Measurements from ENCODE around the gene HTR2C.

DNA sequence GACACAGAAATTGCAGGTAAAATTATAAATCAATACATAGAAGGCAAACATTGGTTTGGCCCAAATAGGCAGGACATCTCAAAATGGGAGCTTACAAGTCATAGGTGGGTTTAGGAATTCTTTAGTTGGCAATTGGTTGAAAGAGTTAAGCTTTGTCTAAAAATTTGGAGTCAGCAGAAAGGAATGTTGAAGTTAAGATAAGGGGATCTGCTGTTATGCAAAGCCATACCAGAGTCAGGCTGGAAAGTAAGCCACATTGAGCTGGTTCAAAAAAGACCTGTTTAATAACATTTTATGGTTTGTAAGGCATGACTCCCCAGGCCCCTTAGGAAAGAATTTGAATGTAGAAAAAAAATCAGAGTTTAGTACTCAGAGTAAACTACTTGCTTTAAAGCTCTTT, 341.0 kb downstream of the HTR2C start:
- TF ChIP-seq YY1 (IDR thresholded peaks at IDR 0.05; ENCODE audit: insufficient read depth, insufficient read length) = no peak
- TF ChIP-seq SUZ12 (IDR thresholded peaks at IDR 0.05; ENCODE audit: extremely low read depth, insufficient read depth, insufficient read length) = no peak
- TF ChIP-seq ZNF274 (IDR thresholded peaks at IDR 0.05; ENCODE audit: low read depth, low read length) = no peak
